ENCODE data around the gene PPIF.

Gene PPIF

GRCh38 chr10:79320820-79321493 is 26.3 kb upstream of the PPIF start:
- H3K9me3 ChIP-seq (ENCODE audit: control insufficient read depth, insufficient read depth, low read length), result no peaks in the 10 kb centered on the region
- H3K4me3 ChIP-seq (ENCODE audit: low read length), result no peak overlapping the region
- peaks cover 21% of the 10 kb centered on the region for H3K27me3 ChIP-seq (ENCODE audit: control insufficient read depth, low read length)
- no peak overlapping the region for H3K4me2 ChIP-seq (ENCODE audit: low read length)
- H3K4me1 ChIP-seq (ENCODE audit: control insufficient read depth, low read length), result peaks cover 18% of the 10 kb centered on the region
- no peaks in the 10 kb centered on the region for H3K9me2 ChIP-seq (replicated peaks; ENCODE audit: control insufficient read depth, low read length)
- H3K79me2 ChIP-seq (ENCODE audit: control insufficient read depth, low read length), result no peaks in the 10 kb centered on the region
- H3K36me3 ChIP-seq (ENCODE audit: control insufficient read depth, low read length), result no peaks in the 10 kb centered on the region
- TF ChIP-seq EZH2phosphoT487 (IDR thresholded peaks at IDR 0.05; ENCODE audit: borderline replicate concordance, low read length), result no peak
- no peak for TF ChIP-seq CTCF (IDR thresholded peaks at IDR 0.05; ENCODE audit: low read depth, low read length, poor library complexity, severe bottlenecking)
- no peaks in the 10 kb centered on the region for H4K20me1 ChIP-seq (ENCODE audit: control insufficient read depth, insufficient read depth, low read depth, low read length)
- H3K27ac ChIP-seq (ENCODE audit: low read depth, low read length), result no peak overlapping the region
- H3F3A ChIP-seq (ENCODE audit: control insufficient read depth, insufficient read depth), result no peaks in the 10 kb centered on the region

GRCh38 chr10:79321494-79321882 is 25.8 kb upstream of the PPIF start:
- H3K4me3 ChIP-seq (ENCODE audit: low read length), result no peak overlapping the region
- no peaks in the 10 kb centered on the region for H3K9me2 ChIP-seq (replicated peaks; ENCODE audit: control insufficient read depth, low read length)
- H4K20me1 ChIP-seq (ENCODE audit: control insufficient read depth, insufficient read depth, low read depth, low read length), result no peaks in the 10 kb centered on the region
- no peaks in the 10 kb centered on the region for H3K9me3 ChIP-seq (ENCODE audit: control insufficient read depth, insufficient read depth, low read length)
- no peak for TF ChIP-seq CTCF (IDR thresholded peaks at IDR 0.05; ENCODE audit: low read depth, low read length, poor library complexity, severe bottlenecking)
- TF ChIP-seq EZH2phosphoT487 (IDR thresholded peaks at IDR 0.05; ENCODE audit: borderline replicate concordance, low read length), result no peak
- H3K4me2 ChIP-seq (ENCODE audit: low read length), result no peak overlapping the region
- peaks cover 16% of the 10 kb centered on the region for H3K4me1 ChIP-seq (ENCODE audit: control insufficient read depth, low read length)
- no peaks in the 10 kb centered on the region for H3F3A ChIP-seq (ENCODE audit: control insufficient read depth, insufficient read depth)
- H3K36me3 ChIP-seq (ENCODE audit: control insufficient read depth, low read length), result no peaks in the 10 kb centered on the region
- H3K27ac ChIP-seq (ENCODE audit: low read depth, low read length), result no peak overlapping the region
- peaks cover 21% of the 10 kb centered on the region for H3K27me3 ChIP-seq (ENCODE audit: control insufficient read depth, low read length)
- H3K79me2 ChIP-seq (ENCODE audit: control insufficient read depth, low read length), result no peaks in the 10 kb centered on the region

DNA sequence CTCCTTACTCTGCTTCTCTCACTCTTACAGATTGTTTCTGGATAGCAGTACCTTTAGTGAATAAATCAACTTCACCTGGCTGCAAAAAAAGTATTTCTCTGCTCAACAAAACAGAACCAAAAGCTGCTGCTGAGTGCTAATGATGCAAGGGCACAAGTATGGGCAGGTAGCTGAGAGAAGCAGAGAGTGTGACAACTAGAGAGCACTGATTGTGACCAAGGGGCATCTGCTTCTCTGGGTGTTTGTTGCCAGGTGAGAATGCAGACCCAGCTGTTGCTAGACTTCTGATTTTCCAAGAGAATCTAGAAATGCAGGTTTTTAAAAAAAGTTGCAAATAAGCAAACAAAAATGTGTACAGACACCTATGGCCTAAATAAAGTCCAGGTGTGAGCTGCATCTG is 25.3 kb upstream of the PPIF start:
- Histone ChIP-seq H3K9me3 (ENCODE audit: control insufficient read depth, insufficient read depth, low read length) (no peaks in the 10 kb centered on the region), H3K27ac (ENCODE audit: low read depth, low read length) (no peak overlapping the region), H3K9me2 (replicated peaks; ENCODE audit: control insufficient read depth, low read length) (no peaks in the 10 kb centered on the region), H3K4me3 (ENCODE audit: low read length) (no peak overlapping the region), H3F3A (ENCODE audit: control insufficient read depth, insufficient read depth) (no peaks in the 10 kb centered on the region), H3K79me2 (ENCODE audit: control insufficient read depth, low read length) (no peaks in the 10 kb centered on the region), H3K36me3 (ENCODE audit: control insufficient read depth, low read length) (no peaks in the 10 kb centered on the region), H3K4me1 (ENCODE audit: control insufficient read depth, low read length) (peaks cover 12% of the 10 kb centered on the region), H3K4me2 (ENCODE audit: low read length) (no peak overlapping the region), H3K27me3 (ENCODE audit: control insufficient read depth, low read length) (peaks cover 21% of the 10 kb centered on the region), H4K20me1 (ENCODE audit: control insufficient read depth, insufficient read depth, low read depth, low read length) (no peaks in the 10 kb centered on the region)
- TF ChIP-seq EZH2phosphoT487 (IDR thresholded peaks at IDR 0.05; ENCODE audit: borderline replicate concordance, low read length), result no peak
- no peak for TF ChIP-seq CTCF (IDR thresholded peaks at IDR 0.05; ENCODE audit: low read depth, low read length, poor library complexity, severe bottlenecking)
